ENCODE data around the gene VWF. TPM values are rescaled to one million over a fixed set of nuclear protein-coding genes. Genes with fewer than 3 reads are reported as not detected.

VWF gene
- total RNA-seq, 1 donor from 2014 or later, result 468 TPM

- Histone ChIP-seq H3K27me3 (ENCODE audit: low read depth) (no peaks in the 10 kb centered on the region), H3K4me1 (no peaks in the 10 kb centered on the region), H3K27ac (no peak overlapping the region), H3K9me3 (no peaks in the 10 kb centered on the region), H3K36me3 (peaks cover 28% of the 10 kb centered on the region), H3K4me3 (no peak overlapping the region)
- ATAC-seq (no peak), DNase-seq (no peak)
- intact Hi-C loops (cut with DNase I), result loop anchor here (5.0 kb wide), 1 partner anchor 55 kb away; no protein-coding TSS in a partner anchor
- no peak for TF ChIP-seq CTCF (IDR thresholded peaks at IDR 0.05)
These were observed 136.9 kb downstream of the VWF start for GRCh38 chr12:5987573-5987972.

- no peak for ATAC-seq
- Histone ChIP-seq H3K27ac (no peak overlapping the region), H3K36me3 (peaks cover 35% of the 10 kb centered on the region), H3K27me3 (ENCODE audit: low read depth) (no peaks in the 10 kb centered on the region), H3K9me3 (no peaks in the 10 kb centered on the region), H3K4me3 (no peak overlapping the region), H3K4me1 (no peaks in the 10 kb centered on the region)
- DNase-seq, result no peak
- intact Hi-C loops (cut with DNase I), result loop anchor here (5.0 kb wide), 1 partner anchor 57 kb away; no protein-coding TSS in a partner anchor
- no peak for TF ChIP-seq CTCF (IDR thresholded peaks at IDR 0.05)
These were observed 139.0 kb downstream of the VWF start for GRCh38 chr12:5985471-5985870.

DNA sequence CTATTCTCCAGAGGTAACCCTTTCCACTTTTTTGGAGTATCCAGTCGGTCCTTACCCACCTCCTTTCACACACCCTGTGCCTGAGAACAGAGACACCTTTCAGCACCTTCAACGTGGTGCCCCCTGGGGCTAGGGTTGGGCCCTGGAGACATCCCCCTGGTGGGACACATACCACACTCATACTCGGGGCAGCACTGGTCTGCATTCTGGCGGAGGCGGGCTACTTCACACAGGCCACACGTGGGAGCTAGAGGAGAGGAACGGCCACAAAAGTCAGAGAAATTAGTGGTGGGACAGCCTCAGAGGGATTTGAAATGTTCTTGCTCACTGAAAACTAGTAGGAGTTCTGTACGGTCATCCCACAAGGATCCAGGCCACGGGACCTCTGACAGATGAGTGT, 139.6 kb downstream of the VWF start:
- H3K36me3 ChIP-seq, result peaks cover 36% of the 10 kb centered on the region
- no peak for TF ChIP-seq CTCF (IDR thresholded peaks at IDR 0.05)
- no peak overlapping the region for H3K27ac ChIP-seq
- no peaks in the 10 kb centered on the region for H3K9me3 ChIP-seq
- H3K4me1 ChIP-seq, result no peaks in the 10 kb centered on the region
- H3K4me3 ChIP-seq, result no peak overlapping the region
- ATAC-seq (no peak), DNase-seq (no peak)
- no peaks in the 10 kb centered on the region for H3K27me3 ChIP-seq (ENCODE audit: low read depth)
- intact Hi-C loops (cut with DNase I), result loop anchor here (5.0 kb wide), 1 partner anchor 57 kb away; no protein-coding TSS in a partner anchor

GRCh38 chr12:5982106-5982505, 142.4 kb downstream of the VWF start:
- Histone ChIP-seq H3K36me3 (peaks cover 30% of the 10 kb centered on the region), H3K27ac (no peak overlapping the region), H3K4me3 (no peak overlapping the region), H3K27me3 (ENCODE audit: low read depth) (no peaks in the 10 kb centered on the region), H3K4me1 (peaks cover 4% of the 10 kb centered on the region), H3K9me3 (no peaks in the 10 kb centered on the region)
- intact Hi-C loops (cut with DNase I), result no loop called here
- DNase-seq, result no peak
- no peak for TF ChIP-seq CTCF (IDR thresholded peaks at IDR 0.05)
- no peak for ATAC-seq

GRCh38 chr12:5977556-5977955, 146.9 kb downstream of the VWF start:
- no peak overlapping the region for H3K4me3 ChIP-seq
- no peaks in the 10 kb centered on the region for H3K9me3 ChIP-seq
- no peak overlapping the region for H3K27ac ChIP-seq
- H3K4me1 ChIP-seq, result peaks cover 17% of the 10 kb centered on the region
- intact Hi-C loops (cut with DNase I), result no loop called here
- DNase-seq, result no peak
- no peak for ATAC-seq
- H3K27me3 ChIP-seq (ENCODE audit: low read depth), result no peaks in the 10 kb centered on the region
- peaks cover 31% of the 10 kb centered on the region for H3K36me3 ChIP-seq
- no peak for TF ChIP-seq CTCF (IDR thresholded peaks at IDR 0.05)

DNA sequence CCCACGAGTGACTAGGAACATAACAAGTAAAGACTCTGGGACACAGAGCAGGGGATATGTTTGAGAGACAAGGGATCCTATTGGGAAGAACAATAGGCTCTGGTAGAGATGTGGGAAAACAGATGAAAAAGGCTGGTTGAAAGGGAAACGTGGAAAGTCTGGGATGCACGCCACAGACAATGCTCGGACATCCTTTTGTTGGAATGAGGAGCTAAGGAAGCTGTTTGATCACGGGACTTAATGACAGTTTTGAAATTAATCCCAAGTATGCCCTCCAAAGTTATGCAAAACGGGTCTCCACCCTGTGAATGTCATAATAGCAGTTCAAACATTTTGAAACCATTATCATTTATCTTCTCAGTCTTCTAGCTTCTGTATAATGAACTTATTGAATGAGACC, 147.8 kb downstream of the VWF start:
- TF ChIP-seq CTCF (IDR thresholded peaks at IDR 0.05), result no peak
- Histone ChIP-seq H3K27ac (no peak overlapping the region), H3K27me3 (ENCODE audit: low read depth) (no peaks in the 10 kb centered on the region), H3K4me3 (no peak overlapping the region), H3K4me1 (peaks cover 17% of the 10 kb centered on the region), H3K9me3 (no peaks in the 10 kb centered on the region), H3K36me3 (peaks cover 29% of the 10 kb centered on the region)
- DNase-seq (no peak), ATAC-seq (no peak)
- intact Hi-C loops (cut with DNase I), result no loop called here

All from lower lobe of right lung (tissue), 2 donors.